Measurements from ENCODE around the gene ADGRV1.
"Not testable (repeated sequence)": the region's sequence is repeated elsewhere in the genome, so short reads cannot be mapped to it uniquely, and the experiment has no call there.

The ADGRV1 gene

DNA sequence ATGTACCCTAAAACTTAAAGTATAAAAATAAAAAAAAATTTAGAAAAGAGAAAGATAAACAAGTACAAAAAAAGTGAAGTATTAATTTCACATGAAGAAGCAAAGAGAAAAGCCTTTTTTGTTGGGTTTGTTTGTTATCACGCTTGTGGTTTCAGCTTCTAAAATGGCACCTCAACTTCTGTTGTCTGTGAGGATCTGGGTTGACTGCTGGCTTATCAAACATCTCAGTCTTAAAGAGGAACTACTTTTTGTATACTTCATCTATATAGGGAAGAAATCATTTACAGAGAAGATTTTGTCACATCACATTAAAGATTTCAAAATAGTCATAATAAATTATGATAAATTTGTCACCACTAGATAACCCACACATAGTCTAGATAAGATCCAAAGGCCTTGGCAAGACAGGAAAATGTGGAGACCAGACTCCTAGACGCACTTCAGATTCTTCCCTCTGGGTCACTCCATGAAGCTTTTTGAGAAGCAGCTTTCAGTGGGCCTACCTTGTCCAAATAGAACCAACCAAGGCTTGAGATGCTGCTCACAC lies 8.8 kb upstream of the ADGRV1 start:
- no peak for DNase-seq

- DNase-seq = peak in 1 of 2 donors; percentile 14
These were observed 7.6 kb upstream of the ADGRV1 start for GRCh38 chr5:90550963-90551362.

GRCh38 chr5:90551376-90551775 lies 7.2 kb upstream of the ADGRV1 start:
- no peak for DNase-seq

DNA sequence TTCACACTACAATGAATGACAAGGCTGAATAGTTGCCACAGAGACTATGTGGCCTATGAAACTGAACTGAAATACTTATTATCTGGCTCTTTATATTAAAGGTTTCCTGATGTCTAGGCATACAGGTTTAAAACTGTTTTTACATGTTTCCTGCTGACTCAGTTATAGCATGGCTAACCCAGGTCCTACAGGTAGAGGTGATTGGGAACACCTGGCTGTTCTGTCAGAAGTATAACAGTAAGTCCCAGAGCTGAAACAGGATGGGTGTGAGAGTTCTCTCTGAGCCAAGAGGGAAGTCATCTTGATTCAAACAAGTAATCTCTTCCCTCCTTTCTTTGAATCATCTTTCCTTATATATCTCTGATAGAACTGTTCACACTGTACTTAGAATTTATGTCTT lies 4.9 kb upstream of the ADGRV1 start:
- DNase-seq = no peak

DNA sequence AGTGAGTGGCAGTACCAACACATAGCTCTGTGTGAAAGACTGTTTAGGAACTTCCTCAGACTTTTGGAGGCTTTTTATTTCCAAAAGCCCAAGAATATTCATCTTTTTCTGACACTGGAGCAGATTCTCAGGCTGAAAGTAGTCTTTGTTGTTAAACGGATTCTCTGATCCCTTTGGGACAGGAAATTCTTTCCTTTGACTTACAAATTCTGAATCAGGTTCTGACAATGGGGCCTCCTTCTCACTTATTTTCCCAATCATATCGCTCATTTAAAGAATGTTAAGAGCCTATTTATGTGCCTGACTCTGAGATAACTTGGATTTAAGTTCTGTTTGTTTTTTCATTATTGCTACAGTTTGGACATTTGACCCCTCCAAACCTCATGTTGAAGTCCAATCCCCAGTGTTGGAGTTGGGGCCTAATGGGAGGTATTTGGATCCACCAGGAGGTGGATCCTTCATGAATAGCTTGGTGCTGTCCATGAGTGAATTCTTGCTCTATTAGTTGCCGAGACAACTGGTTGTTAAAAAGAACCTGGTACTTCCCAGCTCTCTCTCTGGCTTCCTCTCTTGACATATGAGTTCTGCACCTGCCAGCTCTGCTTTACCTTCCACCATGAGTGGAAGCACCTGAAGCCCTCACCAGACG lies 4.1 kb upstream of the ADGRV1 start:
- no peak for DNase-seq

DNA sequence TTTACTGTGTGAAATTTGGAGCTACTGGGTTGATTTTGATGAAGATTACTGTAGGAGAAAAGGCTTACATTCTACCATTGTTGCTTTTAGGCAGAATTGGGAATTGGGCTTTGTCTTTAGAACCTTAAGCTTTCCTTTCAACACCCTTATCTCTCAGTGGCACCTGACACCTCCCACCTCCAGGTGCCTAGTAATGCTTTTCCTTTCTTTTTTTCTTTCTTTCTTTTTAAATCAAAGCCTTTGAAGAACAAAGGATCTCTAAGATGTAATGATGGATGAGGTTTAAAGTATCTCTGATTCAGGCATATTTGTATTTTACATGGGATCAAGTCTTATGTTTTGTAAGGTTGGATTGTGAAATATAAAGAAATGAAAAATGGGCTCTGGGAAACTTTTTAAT lies 2.9 kb upstream of the ADGRV1 start:
- no peak for DNase-seq

DNA sequence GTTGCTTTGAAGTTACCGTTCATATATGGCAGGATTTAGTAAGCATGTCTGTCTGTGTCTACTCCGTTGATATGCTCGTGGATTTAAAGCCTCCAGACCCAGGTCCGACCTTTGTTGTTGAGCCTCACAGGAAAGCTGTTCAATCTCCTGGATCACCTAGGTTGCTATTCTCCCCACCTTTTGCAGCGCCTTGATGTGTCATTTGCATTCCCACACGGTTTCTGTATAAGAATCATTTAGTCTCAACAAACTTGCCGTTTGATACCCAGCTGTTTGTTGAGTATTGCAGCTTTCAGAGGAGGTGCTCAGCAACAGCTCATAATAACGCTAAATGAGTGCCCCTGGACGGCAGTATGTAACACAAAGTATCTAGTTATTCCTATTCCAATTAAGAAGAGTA lies 1.2 kb upstream of the ADGRV1 start:
- no peak for DNase-seq

- no peak for DNase-seq
These were observed 726 bp upstream of the ADGRV1 start for GRCh38 chr5:90557871-90558270.

DNA sequence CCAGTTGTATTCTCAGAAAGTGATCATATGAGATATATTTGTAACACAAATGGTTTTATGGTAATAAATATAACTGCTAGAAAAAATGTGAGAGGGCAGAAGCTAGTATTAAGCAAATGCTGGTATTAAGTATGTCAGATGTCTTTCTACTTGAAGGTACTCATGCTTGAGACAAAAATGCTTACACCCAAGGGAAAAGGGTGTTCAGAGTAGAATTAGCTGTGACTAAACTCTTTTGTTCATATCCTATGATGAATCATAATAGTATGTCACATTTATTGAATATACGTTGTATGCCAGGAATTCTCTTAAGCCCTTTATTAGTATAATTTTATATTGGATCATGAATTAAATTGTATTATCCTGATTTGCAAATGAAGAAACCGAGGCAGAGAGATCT lies 2.2 kb downstream of the ADGRV1 start:
- no peak for DNase-seq

DNA sequence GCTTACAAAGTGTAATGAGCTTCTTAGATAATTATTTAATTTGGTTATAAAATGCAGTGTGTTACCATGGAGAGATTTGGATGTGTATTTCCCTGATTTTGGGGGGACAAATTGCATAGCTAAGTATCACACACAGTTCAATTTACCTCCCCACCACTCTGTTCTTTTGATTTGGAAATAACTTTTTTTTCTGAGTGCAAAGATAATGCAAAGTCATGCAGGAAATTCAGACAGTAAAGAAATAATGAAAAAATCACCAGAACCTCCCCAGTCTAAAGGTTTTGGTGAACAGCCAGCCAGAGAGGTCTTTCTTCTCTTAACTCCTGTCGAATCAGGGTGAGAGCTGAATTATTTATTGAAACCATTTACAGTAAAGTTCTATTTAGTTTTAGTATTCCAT lies 3.2 kb downstream of the ADGRV1 start:
- DNase-seq = no peak

DNA sequence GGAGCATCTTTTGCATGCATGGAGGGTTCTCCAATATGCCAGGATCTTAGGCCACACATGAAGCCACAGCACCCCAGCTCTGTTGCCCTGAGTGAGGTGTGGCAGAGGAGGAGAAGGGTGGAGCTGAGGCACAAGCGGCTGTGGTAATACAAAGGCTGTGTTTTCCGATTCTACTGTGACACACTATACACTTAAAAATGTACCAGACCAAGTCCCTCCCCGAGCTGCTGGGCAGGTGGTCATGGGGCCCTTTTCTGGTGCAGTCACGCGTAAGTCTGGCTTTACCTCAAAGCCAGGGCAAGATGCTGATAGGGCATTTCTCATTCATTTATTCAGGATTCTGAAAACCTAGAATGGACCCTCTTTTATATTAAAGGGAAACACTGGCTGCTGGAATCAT lies 3.7 kb downstream of the ADGRV1 start:
- no peak for DNase-seq

- no peak for DNase-seq
These were observed 4.5 kb downstream of the ADGRV1 start for GRCh38 chr5:90563108-90563507.

DNA sequence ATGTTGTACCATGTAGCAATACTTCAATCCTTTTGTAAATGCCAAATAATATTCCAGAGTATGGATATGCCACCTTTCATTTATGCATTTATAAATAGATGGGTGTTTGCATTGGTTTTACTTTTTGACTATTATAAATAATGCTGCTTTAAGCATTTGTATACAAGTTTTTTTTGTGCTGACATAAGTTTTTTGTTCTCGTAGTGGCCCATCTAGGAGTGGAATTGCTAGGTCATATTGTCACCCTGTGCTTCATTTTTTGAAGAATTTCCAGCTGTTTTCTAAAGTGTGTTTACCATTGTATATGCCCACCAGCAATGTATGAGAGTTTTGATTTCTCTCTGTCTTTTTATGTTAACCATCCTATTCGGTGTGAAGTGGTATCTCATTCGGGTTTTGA lies 6.9 kb downstream of the ADGRV1 start:
- no peak for DNase-seq

DNA sequence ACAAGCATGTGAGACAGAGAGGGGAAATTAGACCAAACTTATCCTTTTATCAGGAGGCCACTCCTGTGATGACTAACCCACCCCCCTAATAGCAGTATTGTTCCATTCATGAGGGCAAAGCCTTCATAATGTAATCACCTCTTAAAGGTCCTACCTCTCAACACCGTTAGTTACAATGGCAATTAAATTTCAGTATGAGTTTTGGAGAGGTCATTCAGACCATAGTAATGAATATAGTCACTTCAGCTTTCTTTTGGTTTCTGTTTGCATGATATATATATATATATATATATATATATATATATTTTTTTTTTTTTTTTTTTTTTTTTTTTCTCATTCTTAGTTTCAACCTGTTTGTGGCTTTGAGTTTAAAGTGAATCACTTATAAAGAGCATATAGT lies 10.5 kb downstream of the ADGRV1 start:
- no peak for DNase-seq

- DNase-seq = no peak
These were observed 11.4 kb downstream of the ADGRV1 start for GRCh38 chr5:90570034-90570433.

- DNase-seq = no peak
These were observed 12.7 kb downstream of the ADGRV1 start for GRCh38 chr5:90571147-90571773.

GRCh38 chr5:90575712-90576111 lies 17.1 kb downstream of the ADGRV1 start:
- DNase-seq = no peak

DNA sequence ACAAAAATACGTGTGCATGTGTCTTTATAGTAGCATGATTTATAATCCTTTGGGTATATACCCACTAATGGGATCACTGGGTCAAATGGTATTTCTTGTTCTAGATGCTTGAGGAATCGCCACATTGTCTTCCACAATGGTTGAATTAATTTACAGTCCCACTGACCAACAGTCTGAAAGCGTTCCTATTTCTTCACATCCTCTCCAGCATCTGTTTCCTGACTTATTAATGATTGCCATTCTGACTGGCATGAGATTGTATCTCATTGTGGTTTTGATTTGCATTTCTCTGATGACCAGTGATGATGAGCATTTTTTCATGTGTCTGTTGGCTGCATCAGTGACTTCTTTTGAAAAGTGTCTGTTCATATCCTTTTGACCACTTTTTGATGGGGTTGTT lies 18.0 kb downstream of the ADGRV1 start:
- DNase-seq = not testable (repeated sequence)

DNA sequence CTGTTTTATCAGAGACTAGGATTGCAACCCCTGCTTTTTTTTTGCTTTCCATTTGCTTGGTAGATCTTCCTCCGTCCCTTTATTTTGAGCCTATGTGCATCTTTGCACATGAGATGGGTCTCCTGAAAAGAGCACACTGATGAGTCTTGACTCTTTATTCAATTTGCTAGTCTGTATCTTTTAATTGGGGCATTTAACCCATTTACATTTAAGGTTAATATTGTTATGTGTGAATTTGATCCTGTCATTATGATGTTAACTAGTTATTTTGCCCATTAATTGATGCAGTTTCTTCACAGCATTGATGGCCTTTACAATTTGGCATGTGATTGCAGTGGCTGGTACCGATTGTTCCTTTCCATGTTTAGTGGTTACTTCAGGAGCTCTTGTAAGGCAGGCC lies 21.3 kb downstream of the ADGRV1 start:
- DNase-seq = not testable (repeated sequence)

GRCh38 chr5:90581956-90582355 lies 23.4 kb downstream of the ADGRV1 start:
- no peak for DNase-seq

- DNase-seq = no peak
These were observed 26.9 kb downstream of the ADGRV1 start for GRCh38 chr5:90585337-90585986.

- DNase-seq = peak in 1 of 2 donors; percentile 15
These were observed 27.9 kb downstream of the ADGRV1 start for GRCh38 chr5:90586469-90586868.

DNA sequence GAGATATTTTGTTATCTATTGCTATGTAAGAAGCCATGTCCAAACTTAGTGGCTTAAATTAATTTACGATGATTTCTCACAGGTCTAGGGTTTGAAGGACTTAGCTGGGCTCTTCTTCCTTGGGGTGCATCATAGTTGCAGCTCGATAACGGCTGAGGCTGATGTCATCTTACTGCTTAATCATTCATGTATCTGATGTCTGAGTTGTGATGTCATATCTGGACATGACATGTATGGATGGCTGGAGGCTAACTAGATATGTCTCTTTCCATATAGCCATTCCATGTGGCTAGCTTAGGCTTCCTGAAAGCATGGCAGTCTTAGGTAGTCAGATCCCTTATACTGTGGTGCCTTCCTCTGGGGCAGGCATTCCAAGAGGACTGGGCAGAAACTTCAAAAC lies 31.6 kb downstream of the ADGRV1 start:
- DNase-seq = no peak

- DNase-seq = not testable (repeated sequence)
These were observed 34.5 kb downstream of the ADGRV1 start for GRCh38 chr5:90593083-90593482.
